Epithelial cell of proximal tubule (primary cell): ENCODE results near the gene TBK1. TPM values are rescaled to one million over a fixed set of nuclear protein-coding genes. Genes with fewer than 3 reads are reported as not detected.

Experiments used
- DNase-seq: peaks from one replicate; pipeline ENCODE4 v3.0.0-alpha.2; 2011; ENCODE audit warnings: low read depth
- H3K4me3 ChIP-seq: 2 replicates; pipeline ENCODE4 v1.5.1; 2011; ENCODE audit warnings: low read depth, mild to moderate bottlenecking, low read length
- CTCF ChIP-seq: conservative IDR thresholded peaks from 2 replicates; pipeline ENCODE4 v1.5.1; 2012; ENCODE audit warnings: low read depth, mild to moderate bottlenecking, low read length
- total RNA-seq: library from RNA; depleted of rRNA; stranded (reverse); fragments of >200 nt; gene quantifications from 2 replicates; pipeline ENCODE4 v1.2.3, GENCODE V29; 2015

The TBK1 gene
- 15.0 and 16.7 TPM in 2 replicates for total RNA-seq

GRCh38 chr12:64451687-64452558, at the start of gene TBK1:
Gene TBK1 (plus strand): TSS chr12:64452120. CDS start chr12:64455871, 3,751 bp downstream.
- no peak for TF ChIP-seq CTCF
- H3K4me3 ChIP-seq = peak within 1 kb of the TSS; percentile 94
- DNase-seq = no peak

GRCh38 chr12:64402181-64402580, 49.7 kb upstream of the TBK1 start:
- H3K4me3 ChIP-seq = no peak overlapping the region
- no peak for TF ChIP-seq CTCF
- no peak for DNase-seq

DNA sequence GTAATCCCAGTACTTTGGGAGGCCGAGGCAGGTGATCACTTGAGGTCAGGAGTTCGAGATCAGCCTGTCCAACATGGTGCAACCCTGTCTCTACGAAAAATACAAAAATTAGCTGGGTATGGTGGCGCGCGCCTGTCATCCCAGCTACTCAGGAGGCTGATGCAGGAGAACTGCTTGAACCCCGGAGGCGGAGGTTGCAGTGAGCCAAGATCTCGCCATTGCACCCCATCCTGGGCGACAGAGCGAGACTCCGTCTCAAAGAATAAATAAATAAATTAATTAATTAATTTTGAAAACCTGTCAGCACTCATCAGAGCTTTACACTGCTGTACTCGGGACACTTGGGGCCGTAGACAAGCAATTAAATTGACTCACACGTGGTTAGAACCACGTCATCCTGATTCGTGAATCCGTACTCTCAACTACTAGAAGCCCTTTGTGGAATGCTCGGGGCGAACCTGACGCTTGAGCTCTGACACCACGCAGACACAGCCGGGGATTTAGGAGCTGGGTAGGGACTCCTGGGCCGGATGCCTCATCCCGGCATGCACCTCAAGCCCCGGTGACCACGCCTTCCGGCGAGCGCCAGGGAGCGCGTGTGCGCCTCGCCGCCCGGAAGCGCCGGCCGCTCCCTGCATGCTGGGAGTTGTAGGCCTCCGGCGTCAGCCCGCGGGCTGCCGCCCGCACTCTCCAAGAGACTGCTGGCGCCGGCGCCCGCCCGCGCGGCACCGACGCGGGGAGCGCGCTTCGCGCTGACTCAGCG, 48.0 kb upstream of the TBK1 start, which contains the start of gene XPOT:
Gene XPOT, plus strand, starts transcription at position 686 of the 763 bp plus-strand sequence. CDS start 5,644 bp downstream, outside the sequence.
- DNase-seq = peak; percentile 78
- H3K4me3 ChIP-seq = peak within 1 kb of the TSS; percentile 94
- TF ChIP-seq CTCF = no peak

GRCh38 chr12:64404470-64405256, 47.3 kb upstream of the TBK1 start:
- TF ChIP-seq CTCF = no peak
- no peak for DNase-seq
- peak overlapping the region; percentile 94 for H3K4me3 ChIP-seq

GRCh38 chr12:64407342-64408223, 44.3 kb upstream of the TBK1 start:
- DNase-seq = no peak
- no peak overlapping the region for H3K4me3 ChIP-seq
- no peak for TF ChIP-seq CTCF

DNA sequence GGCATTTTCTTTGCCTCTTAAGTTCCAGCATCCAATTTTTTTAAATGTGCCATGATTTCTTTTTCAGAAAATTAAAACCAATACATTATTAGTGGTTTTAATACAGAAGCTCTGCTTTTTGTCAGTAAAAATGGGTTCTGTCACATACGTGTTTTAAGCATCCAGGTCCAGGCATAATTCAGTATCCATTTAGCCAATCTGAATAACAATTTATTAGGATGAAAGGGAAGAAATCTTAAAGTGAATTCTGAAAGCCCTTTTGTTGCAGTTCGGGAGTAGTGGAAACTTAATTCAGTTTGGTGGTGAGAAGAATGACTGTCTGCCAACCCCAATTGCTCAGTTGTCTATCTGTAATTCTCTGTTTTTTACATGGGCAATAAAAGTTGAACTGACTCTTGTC, 40.5 kb upstream of the TBK1 start:
- TF ChIP-seq CTCF = no peak
- no peak for DNase-seq
- no peak overlapping the region for H3K4me3 ChIP-seq
